Activated CD4-positive, CD25-positive, alpha-beta regulatory T cell (primary cell): Measurements from ENCODE around the gene EXOC4.
"Not testable (repeated sequence)": the region's sequence is repeated elsewhere in the genome, so short reads cannot be mapped to it uniquely, and the experiment has no call there.

ENCODE experiments used
- DNase-seq, 4 experiments: peaks; one replicate each; lab custom pipeline; 2025; lab: John Stamatoyannopoulos, UW

Gene EXOC4

GRCh38 chr7:133315332-133316040 lies 62.6 kb downstream of the EXOC4 start:
- DNase-seq, result no peak

GRCh38 chr7:133319842-133320241 lies 67.0 kb downstream of the EXOC4 start:
- DNase-seq, result no peak

DNA sequence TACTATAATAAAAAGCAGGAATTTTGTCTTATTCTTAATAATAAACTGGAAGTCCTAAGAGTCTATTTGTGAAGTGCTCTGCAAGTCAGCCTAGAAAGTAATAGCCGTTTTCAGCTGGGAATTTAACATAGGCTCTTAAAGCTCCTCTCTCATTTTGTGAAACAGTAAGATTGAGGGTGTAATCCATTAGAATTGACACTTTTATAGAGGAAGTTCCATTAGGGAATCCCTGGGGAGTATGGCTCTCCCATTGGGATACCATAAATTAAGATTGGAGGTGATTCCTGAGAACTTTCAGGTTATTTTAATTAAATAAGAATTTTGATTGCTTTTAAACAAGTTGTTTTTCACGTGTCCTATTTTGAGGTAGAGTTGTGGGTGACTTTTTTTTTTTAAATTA lies 68.0 kb downstream of the EXOC4 start:
- no peak for DNase-seq

DNA sequence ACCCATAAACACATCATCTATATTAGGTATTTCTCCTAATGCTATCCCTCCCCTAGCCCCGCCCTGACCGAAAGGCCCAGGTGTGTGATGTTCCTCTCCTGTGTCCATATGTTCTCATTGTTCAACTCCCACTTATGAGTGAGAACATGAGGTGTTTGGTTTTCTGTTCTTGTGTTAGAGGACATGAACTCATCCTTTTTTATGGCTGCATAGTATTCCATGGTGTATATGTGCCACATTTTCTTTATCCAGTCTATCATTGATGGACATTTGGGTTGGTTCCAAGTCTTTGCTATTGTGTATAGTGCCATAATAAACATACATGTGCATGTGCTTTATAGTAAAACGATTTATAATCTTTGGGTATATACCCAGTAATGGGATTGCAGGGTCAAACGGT lies 68.5 kb downstream of the EXOC4 start:
- DNase-seq, result not testable (repeated sequence)

GRCh38 chr7:133326745-133327144 lies 73.9 kb downstream of the EXOC4 start:
- DNase-seq, result not testable (repeated sequence)

- not testable (repeated sequence) for DNase-seq
These were observed 75.1 kb downstream of the EXOC4 start for GRCh38 chr7:133328021-133328420.

DNA sequence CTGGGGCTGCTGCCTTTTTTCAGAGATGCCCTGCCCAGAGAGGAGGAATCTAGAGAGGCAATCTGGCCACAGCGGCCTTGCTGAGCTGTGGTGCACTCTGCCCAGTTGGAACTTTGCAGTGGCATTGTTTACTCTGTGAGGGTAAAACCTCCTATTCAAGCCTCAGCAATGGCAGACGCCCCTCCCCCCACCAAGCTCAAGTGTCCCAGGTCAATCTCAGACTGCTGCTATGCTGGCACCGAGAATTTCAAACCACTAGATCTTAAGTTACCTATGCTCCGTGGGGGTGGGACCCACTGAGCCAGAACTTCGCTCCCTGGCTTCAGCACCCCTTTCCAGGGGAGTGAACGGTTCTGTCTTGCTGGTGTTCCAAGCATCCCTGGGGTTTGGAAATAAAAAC lies 77.2 kb downstream of the EXOC4 start:
- DNase-seq, result no peak

DNA sequence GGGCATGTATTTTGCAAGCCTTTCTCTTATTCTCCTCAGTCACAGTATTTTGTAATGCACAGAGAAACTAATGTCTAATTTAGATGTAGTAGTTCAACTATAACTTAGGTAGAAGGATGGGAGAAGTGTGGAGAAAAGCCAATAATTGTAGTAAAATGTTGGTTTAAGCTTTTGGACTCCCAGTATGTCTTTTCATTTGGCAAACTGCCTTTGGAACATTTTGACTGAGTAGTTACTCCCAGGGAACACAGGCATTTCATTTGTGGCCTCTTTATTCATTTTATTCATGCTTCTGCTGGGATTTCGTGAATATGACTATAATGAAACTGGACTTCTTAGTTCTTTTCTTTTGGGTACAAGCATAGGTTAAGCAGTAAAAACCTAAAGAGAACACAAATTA lies 79.0 kb downstream of the EXOC4 start:
- no peak for DNase-seq

- no peak for DNase-seq
These were observed 86.9 kb downstream of the EXOC4 start for GRCh38 chr7:133339772-133340171.

DNA sequence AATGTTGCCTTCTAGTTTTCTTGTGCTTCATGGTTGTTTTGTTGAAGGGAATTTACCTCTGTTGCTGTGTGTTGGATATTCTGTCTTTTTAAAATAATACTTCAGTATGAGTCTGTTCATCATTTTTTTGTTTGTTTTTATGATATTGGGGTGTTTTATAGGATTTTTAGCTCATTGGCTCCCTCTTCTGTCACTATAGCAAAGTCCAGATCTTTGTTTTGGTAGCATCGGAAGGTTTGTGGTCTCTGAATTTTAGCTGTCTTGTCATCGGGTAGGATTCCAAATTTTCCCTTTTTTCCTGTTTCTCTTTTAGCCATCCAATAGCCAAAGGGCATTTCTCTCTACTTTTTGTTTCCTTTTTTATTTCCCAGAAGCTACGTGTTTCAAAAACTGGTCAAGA lies 91.4 kb downstream of the EXOC4 start:
- no peak for DNase-seq

DNA sequence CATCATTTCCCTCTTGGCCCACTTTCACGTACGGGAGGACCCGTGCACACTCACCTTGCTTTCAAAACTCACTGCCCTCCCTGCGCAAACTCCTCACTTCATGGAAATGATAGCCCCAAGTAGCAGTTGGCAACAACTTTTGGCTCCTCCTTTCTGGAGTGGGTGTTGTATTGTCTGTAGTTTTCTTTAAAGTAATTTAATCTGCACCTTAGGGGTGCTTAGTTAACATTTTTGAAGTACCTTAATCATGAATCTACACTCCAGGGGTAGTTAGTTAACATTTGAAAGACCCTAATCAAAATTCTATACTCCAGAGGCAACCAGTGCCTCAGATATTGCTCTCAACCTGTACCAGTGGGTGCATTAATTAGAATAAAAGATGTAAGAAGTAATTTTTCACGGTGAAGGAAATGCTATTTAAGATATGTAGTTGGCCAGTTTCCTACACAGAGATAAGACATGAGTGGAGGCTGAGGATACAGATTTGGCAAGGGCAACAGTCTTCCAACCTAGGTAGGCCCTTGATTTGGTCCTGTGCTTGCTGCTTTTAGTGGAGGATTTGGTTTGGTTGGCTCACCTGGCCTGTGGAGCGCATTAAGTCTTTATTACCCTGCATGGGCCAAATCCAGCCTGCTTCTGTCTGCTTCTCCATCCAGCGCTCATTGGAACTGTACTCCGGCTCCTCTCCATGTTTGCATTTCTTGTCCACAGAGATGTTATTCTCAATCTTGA lies 93.0 kb downstream of the EXOC4 start:
- no peak for DNase-seq

GRCh38 chr7:133348250-133348649 lies 95.4 kb downstream of the EXOC4 start:
- DNase-seq, result no peak

DNA sequence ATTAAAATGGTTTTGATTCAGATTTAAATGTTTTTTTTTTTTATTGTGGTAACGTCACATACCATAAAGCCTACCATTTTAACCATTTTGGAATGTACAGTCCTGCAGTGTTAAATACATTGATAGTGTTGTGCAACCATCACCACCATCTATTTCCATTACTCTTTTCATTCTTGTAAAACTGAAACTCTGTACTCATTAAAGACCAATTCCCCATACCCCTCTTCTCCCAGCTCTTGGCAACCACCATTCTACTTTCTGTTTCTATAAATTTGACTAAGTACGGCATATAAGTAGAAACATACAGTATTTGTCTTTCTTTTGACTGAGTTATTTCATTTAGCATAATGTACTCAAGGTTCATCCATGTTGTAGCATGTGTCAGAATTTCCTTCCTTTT lies 96.2 kb downstream of the EXOC4 start:
- DNase-seq, result no peak

DNA sequence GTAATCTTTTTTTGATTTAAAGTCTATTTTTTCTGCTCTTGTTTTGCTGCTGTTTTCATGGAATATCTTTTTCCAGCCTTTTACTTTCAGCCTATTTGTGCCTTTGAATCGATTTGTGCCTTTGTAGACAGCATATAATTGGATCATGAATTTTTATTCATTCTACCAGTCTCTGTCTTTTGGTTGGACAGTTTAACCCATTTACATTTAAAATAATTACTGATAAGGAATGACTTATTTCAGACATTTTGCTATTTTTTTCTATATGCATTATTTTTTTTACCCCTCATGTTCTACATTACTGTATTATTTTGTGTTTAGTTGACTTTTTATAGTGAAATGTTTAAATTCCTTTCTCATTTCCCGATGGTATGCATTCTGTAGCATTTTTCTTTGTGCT lies 99.6 kb downstream of the EXOC4 start:
- DNase-seq, result no peak

DNA sequence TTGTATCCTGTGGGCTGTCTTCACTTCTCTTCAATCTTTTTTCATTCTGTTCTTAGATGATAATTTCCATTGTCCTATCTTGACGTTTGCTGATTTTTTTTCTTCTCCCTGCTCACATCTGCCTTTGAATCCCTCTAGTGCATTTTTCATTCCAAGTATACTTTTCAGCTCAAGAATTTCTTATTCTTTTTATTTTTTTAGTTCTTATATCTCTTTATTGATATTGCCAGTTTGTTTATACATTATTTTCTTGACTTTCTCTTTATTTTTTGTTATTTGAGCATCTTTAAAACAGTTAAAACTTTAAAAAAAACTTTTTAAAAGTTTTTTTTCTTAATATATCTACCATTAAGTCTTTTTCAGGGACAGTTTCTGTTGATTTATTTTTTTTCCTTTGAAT lies 100.9 kb downstream of the EXOC4 start:
- DNase-seq, result no peak

DNA sequence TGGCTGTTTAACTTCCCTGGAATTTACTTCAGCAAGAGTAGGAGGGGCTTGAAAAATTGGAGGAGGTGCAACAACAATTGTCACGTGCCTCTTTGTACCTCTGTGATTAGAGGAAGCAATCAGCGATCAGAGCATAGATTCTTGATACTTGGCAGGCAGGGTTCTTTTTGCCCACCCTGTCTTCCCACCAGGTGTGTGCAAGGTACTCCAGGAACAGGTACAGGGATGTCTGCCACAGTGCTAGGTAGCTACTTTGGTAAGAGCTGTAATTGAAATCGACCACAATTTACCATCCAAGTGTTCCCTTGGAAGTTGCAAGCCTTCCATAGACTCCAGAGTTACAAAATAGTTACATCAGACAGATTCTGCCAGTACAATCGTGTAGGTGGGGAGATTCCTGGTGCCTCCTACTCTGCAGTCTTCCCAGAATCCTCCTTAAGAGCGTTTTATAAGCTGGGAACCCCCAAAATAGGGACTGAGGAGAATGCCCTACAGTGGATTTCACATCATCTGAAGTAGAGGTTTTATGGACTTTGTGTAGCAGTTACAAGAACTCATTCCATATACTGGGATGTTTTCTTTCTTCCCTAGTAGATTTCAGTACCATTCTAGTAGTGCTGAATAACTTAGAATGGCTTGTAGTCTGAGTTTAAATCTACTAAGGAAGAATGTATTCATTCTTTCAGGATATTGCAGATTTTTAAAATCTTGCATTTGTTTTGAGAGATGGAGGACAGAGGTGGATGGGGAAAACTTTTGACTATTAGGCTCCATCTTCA lies 101.9 kb downstream of the EXOC4 start:
- no peak for DNase-seq

- no peak for DNase-seq
These were observed 102.4 kb downstream of the EXOC4 start for GRCh38 chr7:133355325-133355708.

GRCh38 chr7:133355822-133356221 lies 102.9 kb downstream of the EXOC4 start:
- DNase-seq, result no peak

GRCh38 chr7:133358708-133359107 lies 105.8 kb downstream of the EXOC4 start:
- no peak for DNase-seq

- no peak for DNase-seq
These were observed 106.6 kb downstream of the EXOC4 start for GRCh38 chr7:133359449-133359848.

GRCh38 chr7:133360201-133360600 lies 107.3 kb downstream of the EXOC4 start:
- no peak for DNase-seq

- no peak for DNase-seq
These were observed 108.9 kb downstream of the EXOC4 start for GRCh38 chr7:133361806-133362205.
